ENCODE measurements around the gene DDX10.

The DDX10 gene

GRCh38 chr11:108672786-108673185 is 7.9 kb downstream of the DDX10 start:
- peaks cover 0 to 4% (median 2%) of the 10 kb centered on the region in 5 donors for H3K4me1 ChIP-seq (ENCODE audit: control insufficient read depth in 5 of 5, insufficient read depth in 5 of 5, low read length in 5 of 5)
- peaks cover 25 to 30% (median 26%) of the 10 kb centered on the region in 5 donors for H3K36me3 ChIP-seq (ENCODE audit: control insufficient read depth in 5 of 5, insufficient read depth in 5 of 5, low read length in 5 of 5)
- H3K27me3 ChIP-seq (ENCODE audit: control insufficient read depth in 5 of 5, insufficient read depth in 4 of 5, low read length in 5 of 5) = no peaks in the 10 kb centered on the region
- H3K9me3 ChIP-seq (ENCODE audit: control insufficient read depth in 5 of 5, low read length in 5 of 5) = no peaks in the 10 kb centered on the region
- H3K4me3 ChIP-seq (ENCODE audit: low read depth in 1 of 5, low read length in 5 of 5) = no peak overlapping the region
- H3K9ac ChIP-seq (ENCODE audit: low read length in 5 of 5) = no peak overlapping the region
- no peak overlapping the region for H3K27ac ChIP-seq (ENCODE audit: low read depth, low read length)

DNA sequence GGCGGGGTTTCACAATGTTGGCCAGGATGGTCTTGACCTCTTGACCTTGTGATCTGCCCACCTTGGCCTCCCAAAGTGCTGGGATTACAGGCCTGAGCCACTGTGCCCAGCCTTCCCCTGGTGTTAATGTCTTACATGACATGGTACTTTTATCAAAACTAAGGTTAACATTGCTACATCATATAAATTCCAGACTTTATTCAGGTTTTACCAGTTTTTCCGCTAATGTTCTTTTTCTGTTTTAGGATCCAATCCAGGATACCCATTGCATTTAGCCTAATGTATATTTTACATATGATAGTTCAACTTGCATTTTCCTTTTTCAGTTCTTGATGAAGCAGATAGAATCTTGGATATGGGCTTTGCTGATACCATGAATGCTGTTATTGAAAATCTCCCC is 14.2 kb downstream of the DDX10 start:
- H3K4me3 ChIP-seq (ENCODE audit: low read depth in 1 of 5, low read length in 5 of 5) = no peak overlapping the region
- H3K36me3 ChIP-seq (ENCODE audit: control insufficient read depth in 5 of 5, insufficient read depth in 5 of 5, low read length in 5 of 5) = peaks cover 40 to 54% (median 45%) of the 10 kb centered on the region in 5 donors
- no peaks in the 10 kb centered on the region for H3K27me3 ChIP-seq (ENCODE audit: control insufficient read depth in 5 of 5, insufficient read depth in 4 of 5, low read length in 5 of 5)
- H3K4me1 ChIP-seq (ENCODE audit: control insufficient read depth in 5 of 5, insufficient read depth in 5 of 5, low read length in 5 of 5) = no peaks in the 10 kb centered on the region
- H3K9me3 ChIP-seq (ENCODE audit: control insufficient read depth in 5 of 5, low read length in 5 of 5) = no peaks in the 10 kb centered on the region
- H3K9ac ChIP-seq (ENCODE audit: low read length in 5 of 5) = no peak overlapping the region
- no peak overlapping the region for H3K27ac ChIP-seq (ENCODE audit: low read depth, low read length)

- no peaks in the 10 kb centered on the region for H3K9me3 ChIP-seq (ENCODE audit: control insufficient read depth in 5 of 5, low read length in 5 of 5)
- no peaks in the 10 kb centered on the region for H3K4me1 ChIP-seq (ENCODE audit: control insufficient read depth in 5 of 5, insufficient read depth in 5 of 5, low read length in 5 of 5)
- no peak overlapping the region for H3K4me3 ChIP-seq (ENCODE audit: low read depth in 1 of 5, low read length in 5 of 5)
- H3K27me3 ChIP-seq (ENCODE audit: control insufficient read depth in 5 of 5, insufficient read depth in 4 of 5, low read length in 5 of 5) = no peaks in the 10 kb centered on the region
- no peak overlapping the region for H3K9ac ChIP-seq (ENCODE audit: low read length in 5 of 5)
- no peak overlapping the region for H3K27ac ChIP-seq (ENCODE audit: low read depth, low read length)
- H3K36me3 ChIP-seq (ENCODE audit: control insufficient read depth in 5 of 5, insufficient read depth in 5 of 5, low read length in 5 of 5) = peaks cover 34 to 52% (median 40%) of the 10 kb centered on the region in 5 donors
Observed at GRCh38 chr11:108680271-108680670, 15.4 kb downstream of the DDX10 start.

DNA sequence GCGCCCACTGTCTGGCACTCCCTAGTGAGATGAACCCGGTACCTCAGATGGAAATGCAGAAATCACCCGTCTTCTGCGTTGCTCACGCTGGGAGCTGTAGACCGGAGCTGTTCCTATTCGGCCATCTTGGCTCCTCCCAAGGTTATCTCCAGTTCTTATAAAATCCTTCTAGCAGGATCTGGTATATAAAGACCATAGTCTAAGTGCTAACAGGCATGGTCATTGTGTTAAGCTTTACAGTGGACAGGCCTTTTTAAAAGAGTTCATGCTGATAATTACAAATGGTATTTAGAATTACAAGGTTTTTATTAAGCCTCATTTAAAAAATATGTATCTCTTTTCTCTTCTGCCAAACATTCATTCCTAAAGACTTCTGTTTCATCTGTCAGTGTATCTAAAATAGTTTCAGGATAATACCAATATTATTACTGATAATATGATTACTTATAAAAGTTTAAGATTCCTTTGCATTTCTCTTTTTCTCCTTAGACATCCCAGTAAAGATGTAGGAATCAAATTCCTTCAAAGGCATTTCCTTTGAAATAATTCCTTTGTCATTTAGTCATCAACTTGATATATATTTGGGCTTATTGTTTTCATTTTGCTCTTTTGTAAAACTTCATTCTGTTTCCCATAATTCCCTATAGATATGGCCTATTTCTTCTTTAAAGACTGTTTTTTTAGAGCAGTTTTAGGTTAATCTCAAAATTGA is 20.7 kb downstream of the DDX10 start:
- Histone ChIP-seq H3K4me3 (ENCODE audit: low read depth in 1 of 5, low read length in 5 of 5) (no peak overlapping the region), H3K27me3 (ENCODE audit: control insufficient read depth in 5 of 5, insufficient read depth in 4 of 5, low read length in 5 of 5) (no peaks in the 10 kb centered on the region), H3K9me3 (ENCODE audit: control insufficient read depth in 5 of 5, low read length in 5 of 5) (no peaks in the 10 kb centered on the region), H3K9ac (ENCODE audit: low read length in 5 of 5) (no peak overlapping the region), H3K4me1 (ENCODE audit: control insufficient read depth in 5 of 5, insufficient read depth in 5 of 5, low read length in 5 of 5) (no peaks in the 10 kb centered on the region), H3K27ac (ENCODE audit: low read depth, low read length) (no peak overlapping the region), H3K36me3 (ENCODE audit: control insufficient read depth in 5 of 5, insufficient read depth in 5 of 5, low read length in 5 of 5) (peaks cover 16 to 35% (median 29%) of the 10 kb centered on the region in 5 donors)

- H3K9me3 ChIP-seq (ENCODE audit: control insufficient read depth in 5 of 5, low read length in 5 of 5) = no peaks in the 10 kb centered on the region
- H3K4me1 ChIP-seq (ENCODE audit: control insufficient read depth in 5 of 5, insufficient read depth in 5 of 5, low read length in 5 of 5) = no peaks in the 10 kb centered on the region
- H3K9ac ChIP-seq (ENCODE audit: low read length in 5 of 5) = no peak overlapping the region
- no peak overlapping the region for H3K4me3 ChIP-seq (ENCODE audit: low read depth in 1 of 5, low read length in 5 of 5)
- H3K27me3 ChIP-seq (ENCODE audit: control insufficient read depth in 5 of 5, insufficient read depth in 4 of 5, low read length in 5 of 5) = no peaks in the 10 kb centered on the region
- peaks cover 27 to 54% (median 41%) of the 10 kb centered on the region in 5 donors for H3K36me3 ChIP-seq (ENCODE audit: control insufficient read depth in 5 of 5, insufficient read depth in 5 of 5, low read length in 5 of 5)
- no peak overlapping the region for H3K27ac ChIP-seq (ENCODE audit: low read depth, low read length)
Observed at GRCh38 chr11:108693852-108694251, 29.0 kb downstream of the DDX10 start.

DNA sequence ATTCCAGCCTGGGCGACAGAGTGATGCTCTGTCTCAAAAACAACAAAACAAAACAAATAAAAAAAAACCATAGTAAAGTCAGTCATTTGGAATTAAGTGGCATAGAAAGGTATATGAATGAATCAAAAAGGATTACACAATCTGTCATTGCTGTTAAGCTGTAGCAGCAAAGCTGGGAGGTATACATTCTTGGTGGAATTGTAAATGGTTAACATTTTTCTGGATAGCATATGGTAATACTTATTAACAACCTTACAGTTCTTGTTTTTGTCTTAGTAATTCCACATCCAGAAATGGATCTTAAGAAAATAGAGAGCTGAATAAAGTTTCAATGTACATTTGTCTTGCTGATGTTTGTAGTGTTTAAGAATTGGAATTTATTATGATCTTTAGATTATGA is 30.0 kb downstream of the DDX10 start:
- H3K4me3 ChIP-seq (ENCODE audit: low read depth in 1 of 5, low read length in 5 of 5) = no peak overlapping the region
- no peak overlapping the region for H3K9ac ChIP-seq (ENCODE audit: low read length in 5 of 5)
- peaks cover 24 to 50% (median 39%) of the 10 kb centered on the region in 5 donors for H3K36me3 ChIP-seq (ENCODE audit: control insufficient read depth in 5 of 5, insufficient read depth in 5 of 5, low read length in 5 of 5)
- no peak overlapping the region for H3K27ac ChIP-seq (ENCODE audit: low read depth, low read length)
- H3K27me3 ChIP-seq (ENCODE audit: control insufficient read depth in 5 of 5, insufficient read depth in 4 of 5, low read length in 5 of 5) = no peaks in the 10 kb centered on the region
- no peaks in the 10 kb centered on the region for H3K4me1 ChIP-seq (ENCODE audit: control insufficient read depth in 5 of 5, insufficient read depth in 5 of 5, low read length in 5 of 5)
- no peaks in the 10 kb centered on the region for H3K9me3 ChIP-seq (ENCODE audit: control insufficient read depth in 5 of 5, low read length in 5 of 5)

DNA sequence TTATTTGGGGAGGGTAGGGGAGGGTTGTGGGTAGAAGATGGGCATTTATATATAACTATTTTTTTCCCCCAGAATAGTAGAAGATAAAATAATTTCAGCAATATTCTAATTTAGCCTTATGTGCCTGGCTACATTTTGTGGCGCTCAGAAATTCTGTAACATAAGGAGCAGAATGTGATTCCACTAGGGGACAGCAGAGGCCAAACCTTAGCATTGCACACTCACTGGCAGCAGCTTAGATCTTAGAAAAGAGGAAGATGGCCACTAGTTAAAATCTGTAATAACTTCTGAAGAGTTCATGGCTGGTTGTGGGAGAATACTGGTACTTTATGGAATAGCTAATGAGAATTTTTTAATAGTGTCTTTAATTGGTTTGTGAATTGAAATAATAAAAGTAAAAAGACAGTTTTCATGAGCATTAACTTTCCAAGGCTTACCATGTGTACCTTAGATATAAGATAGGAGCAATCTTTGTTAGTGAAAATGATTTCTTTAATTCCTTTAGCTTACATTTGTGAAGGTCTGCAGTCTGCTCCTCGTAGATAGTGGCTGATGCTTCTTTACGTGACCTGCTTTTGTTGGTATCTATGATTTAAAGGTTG is 33.1 kb downstream of the DDX10 start:
- H3K27ac ChIP-seq (ENCODE audit: low read depth, low read length) = no peak overlapping the region

GRCh38 chr11:108698844-108699642 is 34.2 kb downstream of the DDX10 start:
- no peak overlapping the region for H3K9ac ChIP-seq (ENCODE audit: low read length in 5 of 5)
- H3K4me3 ChIP-seq (ENCODE audit: low read depth in 1 of 5, low read length in 5 of 5) = no peak overlapping the region
- H3K27ac ChIP-seq (ENCODE audit: low read depth, low read length) = no peak overlapping the region
- no peaks in the 10 kb centered on the region for H3K9me3 ChIP-seq (ENCODE audit: control insufficient read depth in 5 of 5, low read length in 5 of 5)
- peaks cover 9 to 27% (median 16%) of the 10 kb centered on the region in 5 donors for H3K36me3 ChIP-seq (ENCODE audit: control insufficient read depth in 5 of 5, insufficient read depth in 5 of 5, low read length in 5 of 5)
- H3K4me1 ChIP-seq (ENCODE audit: control insufficient read depth in 5 of 5, insufficient read depth in 5 of 5, low read length in 5 of 5) = no peaks in the 10 kb centered on the region
- no peaks in the 10 kb centered on the region for H3K27me3 ChIP-seq (ENCODE audit: control insufficient read depth in 5 of 5, insufficient read depth in 4 of 5, low read length in 5 of 5)

More for the DNA sequence above, 33.1 kb downstream of the DDX10 start:
- Histone ChIP-seq H3K27me3 (ENCODE audit: control insufficient read depth in 5 of 5, insufficient read depth in 4 of 5, low read length in 5 of 5) (no peaks in the 10 kb centered on the region), H3K4me3 (ENCODE audit: low read depth in 1 of 5, low read length in 5 of 5) (no peak overlapping the region), H3K9ac (ENCODE audit: low read length in 5 of 5) (no peak overlapping the region), H3K4me1 (ENCODE audit: control insufficient read depth in 5 of 5, insufficient read depth in 5 of 5, low read length in 5 of 5) (no peaks in the 10 kb centered on the region), H3K9me3 (ENCODE audit: control insufficient read depth in 5 of 5, low read length in 5 of 5) (no peaks in the 10 kb centered on the region), H3K36me3 (ENCODE audit: control insufficient read depth in 5 of 5, insufficient read depth in 5 of 5, low read length in 5 of 5) (peaks cover 17 to 35% (median 20%) of the 10 kb centered on the region in 5 donors)

DNA sequence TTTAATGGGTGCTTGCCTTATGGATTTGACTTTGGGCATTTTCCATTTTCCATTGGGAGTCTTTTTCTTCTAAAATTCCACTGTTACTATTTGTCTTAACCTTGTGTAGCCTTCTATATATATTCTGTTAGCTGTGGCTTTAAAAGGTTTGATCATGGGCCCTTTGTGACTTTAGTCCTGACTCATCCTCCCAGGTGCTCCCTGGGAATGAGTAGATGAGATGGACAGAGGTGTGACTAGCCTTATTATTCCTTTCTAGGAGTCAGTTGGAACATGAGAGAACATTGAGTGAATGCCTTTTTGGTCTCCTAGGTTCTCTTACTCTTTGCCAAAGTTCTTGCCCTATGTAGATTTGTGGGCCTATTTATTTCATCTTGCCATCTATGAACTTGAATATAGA is 39.0 kb downstream of the DDX10 start:
- H3K27ac ChIP-seq (ENCODE audit: low read depth, low read length) = no peak overlapping the region
- no peak overlapping the region for H3K4me3 ChIP-seq (ENCODE audit: low read depth in 1 of 5, low read length in 5 of 5)
- H3K4me1 ChIP-seq (ENCODE audit: control insufficient read depth in 5 of 5, insufficient read depth in 5 of 5, low read length in 5 of 5) = no peaks in the 10 kb centered on the region
- H3K9me3 ChIP-seq (ENCODE audit: control insufficient read depth in 5 of 5, low read length in 5 of 5) = peaks cover 4 to 11% (median 9%) of the 10 kb centered on the region in 5 donors
- no peaks in the 10 kb centered on the region for H3K27me3 ChIP-seq (ENCODE audit: control insufficient read depth in 5 of 5, insufficient read depth in 4 of 5, low read length in 5 of 5)
- H3K36me3 ChIP-seq (ENCODE audit: control insufficient read depth in 5 of 5, insufficient read depth in 5 of 5, low read length in 5 of 5) = peaks cover 30 to 46% (median 40%) of the 10 kb centered on the region in 5 donors
- H3K9ac ChIP-seq (ENCODE audit: low read length in 5 of 5) = no peak overlapping the region

DNA sequence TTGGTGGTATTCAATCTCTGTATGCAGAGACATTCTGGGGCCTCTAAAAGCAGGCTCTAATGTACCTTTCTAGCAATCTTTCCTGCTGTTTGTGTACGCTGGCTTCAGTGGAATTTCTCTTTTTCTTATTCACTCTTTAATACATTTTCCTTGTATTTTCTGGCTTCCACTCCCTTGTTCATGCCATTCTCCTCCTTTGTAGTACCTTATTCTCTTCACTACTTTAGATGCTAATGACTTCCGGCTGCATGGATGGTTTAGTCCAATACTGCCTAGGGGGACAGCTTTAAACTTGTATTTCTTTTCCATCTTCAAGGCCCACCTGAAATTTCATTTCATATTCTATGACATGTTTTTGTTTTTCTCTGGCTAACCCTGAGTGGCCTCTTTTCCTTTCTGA is 40.2 kb downstream of the DDX10 start:
- Histone ChIP-seq H3K27ac (ENCODE audit: low read depth, low read length) (no peak overlapping the region), H3K9me3 (ENCODE audit: control insufficient read depth in 5 of 5, low read length in 5 of 5) (peaks cover 6 to 18% (median 11%) of the 10 kb centered on the region in 5 donors), H3K36me3 (ENCODE audit: control insufficient read depth in 5 of 5, insufficient read depth in 5 of 5, low read length in 5 of 5) (peaks cover 28 to 45% (median 40%) of the 10 kb centered on the region in 5 donors), H3K4me1 (ENCODE audit: control insufficient read depth in 5 of 5, insufficient read depth in 5 of 5, low read length in 5 of 5) (no peaks in the 10 kb centered on the region), H3K9ac (ENCODE audit: low read length in 5 of 5) (no peak overlapping the region), H3K4me3 (ENCODE audit: low read depth in 1 of 5, low read length in 5 of 5) (no peak overlapping the region), H3K27me3 (ENCODE audit: control insufficient read depth in 5 of 5, insufficient read depth in 4 of 5, low read length in 5 of 5) (no peaks in the 10 kb centered on the region)

Measured in subcutaneous abdominal adipose tissue (tissue), 5 donors.